ENCODE results near the gene FBLN1. TPM values are rescaled to one million over a fixed set of nuclear protein-coding genes. Genes with fewer than 3 reads are reported as not detected.
"Not testable (repeated sequence)": the region's sequence is repeated elsewhere in the genome, so short reads cannot be mapped to it uniquely, and the experiment has no call there.

Gene FBLN1
- total RNA-seq, 4 donors from 2014 or later = 48.6 to 92.1 (median 68.9) TPM

DNA sequence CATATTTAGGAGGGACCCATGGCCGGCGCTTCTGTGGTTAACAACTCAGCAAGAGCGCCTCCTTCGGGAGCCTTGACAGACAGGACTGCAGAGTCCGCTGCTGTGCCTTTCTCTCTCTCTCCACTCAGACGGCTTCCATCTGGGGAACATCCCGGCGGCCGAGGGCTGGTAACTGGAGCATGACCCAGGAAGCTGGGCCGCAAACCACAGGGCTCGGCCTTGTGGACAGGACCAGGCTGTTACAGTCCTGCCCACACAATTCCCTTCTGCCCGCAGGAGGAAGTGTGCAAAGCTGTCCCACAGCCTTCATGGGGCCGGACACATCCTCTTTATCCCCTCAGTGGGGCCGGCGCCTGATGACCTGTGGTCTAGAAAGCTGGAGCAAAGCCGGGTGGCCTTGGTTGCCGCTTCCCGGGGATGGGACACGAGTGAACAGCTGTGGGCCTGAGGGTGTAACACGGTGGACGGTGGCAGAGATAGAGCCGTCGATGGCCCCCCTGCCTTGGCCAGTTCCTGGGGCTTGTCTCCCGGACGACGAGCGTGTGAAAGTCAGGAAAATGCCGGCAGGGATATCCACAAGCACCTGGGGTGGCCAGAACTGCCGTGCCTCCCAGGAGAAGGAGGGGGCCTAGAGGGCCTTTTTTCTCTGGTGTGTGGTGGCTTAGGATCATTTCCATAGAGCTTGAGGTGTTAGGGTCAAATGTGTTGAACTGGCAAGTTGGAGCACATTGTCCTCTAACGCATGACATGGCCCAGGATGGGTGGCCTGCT, 50.1 kb downstream of the FBLN1 start:
- peaks cover 17 to 43% (median 25%) of the 10 kb centered on the region in 4 donors for H3K4me1 ChIP-seq
- intact Hi-C loops (cut with DNase I; ENCODE audit: low total_unique reads) = loop anchor here (5.0 to 10.0 kb wide), 2 partner anchors 55 to 238 kb away; no protein-coding TSS in a partner anchor
- H3K36me3 ChIP-seq = no peaks in the 10 kb centered on the region
- peak; percentile 44 for DNase-seq
- H3K9me3 ChIP-seq = no peaks in the 10 kb centered on the region
- H3K27ac ChIP-seq = peak overlapping the region; percentile 72 to 88 (median 76)
- WGBS, 2 donors (ENCODE audit: low coverage in 1 of 2) = 82% methylated on average over 30 of the region's 30 CpGs; no CpG with 5 or more reads in 1 of the 2 donors
- in situ Hi-C loops (cut with MboI; ENCODE audit: low pct_ligation_motif_present in 1 of 4, low pct_unique_long_range_greater_than_20kb in 1 of 4, low sequenced_read_pairs in 3 of 4) = loop anchor here (5.0 to 25.0 kb wide), 3 partner anchors 108 to 290 kb away; no protein-coding TSS in a partner anchor
- no peaks in the 10 kb centered on the region for H3K27me3 ChIP-seq
- no peak for TF ChIP-seq EP300 (IDR thresholded peaks at IDR 0.05; ENCODE audit: low read depth)
- peak in 1 of 3 donors; percentile 33 for TF ChIP-seq POLR2AphosphoS5 (IDR thresholded peaks at IDR 0.05)
- no peak overlapping the region for H3K4me3 ChIP-seq

DNA sequence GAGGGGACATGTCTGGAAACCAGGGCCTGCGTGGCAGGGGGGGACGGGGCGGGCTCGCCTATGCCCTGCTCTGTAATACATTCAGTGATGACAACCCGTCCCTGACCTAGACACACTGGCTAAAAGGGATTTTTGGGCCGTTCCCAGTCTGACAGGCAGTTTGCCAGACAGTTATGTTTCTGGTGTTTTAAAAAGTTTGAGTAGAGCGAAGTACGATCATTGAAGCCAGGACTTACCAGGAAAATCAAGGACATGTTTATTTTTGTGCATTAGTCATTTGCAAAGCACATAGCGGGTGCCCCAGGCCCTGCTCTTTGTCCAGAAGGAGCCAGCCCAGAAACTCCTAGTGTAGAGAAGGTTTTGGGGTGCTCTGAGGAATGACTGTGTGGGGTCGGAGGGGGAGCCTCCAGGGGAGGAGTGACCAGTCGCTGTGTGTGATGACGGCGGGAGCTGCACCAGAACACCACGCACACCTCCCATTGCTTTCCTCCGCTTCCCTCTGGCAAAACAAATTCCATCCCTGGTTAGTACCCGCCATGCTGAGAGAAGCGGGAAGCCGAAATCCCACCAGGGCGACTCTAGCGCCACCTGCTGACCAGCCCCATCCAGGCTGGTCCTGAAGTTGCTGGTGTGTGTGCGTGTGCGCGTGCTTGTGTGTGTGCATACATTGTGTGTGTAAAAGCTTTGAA, 50.8 kb downstream of the FBLN1 start:
- in situ Hi-C loops (cut with MboI; ENCODE audit: low pct_ligation_motif_present in 1 of 4, low pct_unique_long_range_greater_than_20kb in 1 of 4, low sequenced_read_pairs in 3 of 4) (loop anchor here (5.0 to 25.0 kb wide), 3 partner anchors 109 to 291 kb away; no protein-coding TSS in a partner anchor), intact Hi-C loops (cut with DNase I; ENCODE audit: low total_unique reads) (loop anchor here (1.0 to 10.0 kb wide), 3 partner anchors 56 to 239 kb away; no protein-coding TSS in a partner anchor)
- no peaks in the 10 kb centered on the region for H3K36me3 ChIP-seq
- 17 to 37% methylated on average over 2 to 22 of the region's 23 CpGs for WGBS, 2 donors (ENCODE audit: low coverage in 1 of 2)
- H3K4me1 ChIP-seq = peaks cover 15 to 41% (median 23%) of the 10 kb centered on the region in 4 donors
- DNase-seq = peak; percentile 73
- TF ChIP-seq EP300 (IDR thresholded peaks at IDR 0.05; ENCODE audit: low read depth) (peak; percentile 37), POLR2AphosphoS5 (IDR thresholded peaks at IDR 0.05) (peak; percentile 12 to 62 (median 45)), POLR2A (IDR thresholded peaks at IDR 0.05) (no peak)
- TF ChIP-seq, protein P1, sequence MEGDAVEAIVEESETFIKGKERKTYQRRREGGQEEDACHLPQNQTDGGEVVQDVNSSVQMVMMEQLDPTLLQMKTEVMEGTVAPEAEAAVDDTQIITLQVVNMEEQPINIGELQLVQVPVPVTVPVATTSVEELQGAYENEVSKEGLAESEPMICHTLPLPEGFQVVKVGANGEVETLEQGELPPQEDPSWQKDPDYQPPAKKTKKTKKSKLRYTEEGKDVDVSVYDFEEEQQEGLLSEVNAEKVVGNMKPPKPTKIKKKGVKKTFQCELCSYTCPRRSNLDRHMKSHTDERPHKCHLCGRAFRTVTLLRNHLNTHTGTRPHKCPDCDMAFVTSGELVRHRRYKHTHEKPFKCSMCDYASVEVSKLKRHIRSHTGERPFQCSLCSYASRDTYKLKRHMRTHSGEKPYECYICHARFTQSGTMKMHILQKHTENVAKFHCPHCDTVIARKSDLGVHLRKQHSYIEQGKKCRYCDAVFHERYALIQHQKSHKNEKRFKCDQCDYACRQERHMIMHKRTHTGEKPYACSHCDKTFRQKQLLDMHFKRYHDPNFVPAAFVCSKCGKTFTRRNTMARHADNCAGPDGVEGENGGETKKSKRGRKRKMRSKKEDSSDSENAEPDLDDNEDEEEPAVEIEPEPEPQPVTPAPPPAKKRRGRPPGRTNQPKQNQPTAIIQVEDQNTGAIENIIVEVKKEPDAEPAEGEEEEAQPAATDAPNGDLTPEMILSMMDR (IDR thresholded peaks at IDR 0.05) = peak; percentile 81 to 88 (median 82)
- H3K27me3 ChIP-seq = no peaks in the 10 kb centered on the region
- H3K27ac ChIP-seq = peak overlapping the region; percentile 72 to 88 (median 76)
- H3K9me3 ChIP-seq = no peaks in the 10 kb centered on the region
- no peak overlapping the region for H3K4me3 ChIP-seq

DNA sequence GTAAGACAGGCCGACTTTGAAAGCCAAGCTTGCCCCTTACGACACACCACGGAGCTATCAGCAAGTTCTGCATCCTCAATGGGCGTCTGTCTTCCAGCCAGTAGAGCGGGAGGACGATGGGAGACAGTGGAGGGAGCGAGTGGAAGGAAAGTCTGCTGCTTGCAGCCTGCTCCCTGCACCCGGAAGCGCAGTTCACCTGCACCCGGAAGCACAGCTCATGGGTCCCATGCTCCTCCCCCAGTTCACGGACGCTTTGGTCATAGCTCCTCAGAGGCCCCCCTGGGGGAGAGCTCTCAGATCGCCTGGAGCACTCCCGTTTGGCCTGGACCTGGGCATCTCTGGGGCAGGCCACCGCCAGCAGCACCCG, 51.3 kb downstream of the FBLN1 start:
- Histone ChIP-seq H3K4me1 (peaks cover 11 to 37% (median 20%) of the 10 kb centered on the region in 4 donors), H3K9me3 (no peaks in the 10 kb centered on the region), H3K27me3 (no peaks in the 10 kb centered on the region), H3K36me3 (no peaks in the 10 kb centered on the region), H3K27ac (peak overlapping the region; percentile 72 to 88 (median 76)), H3K4me3 (no peak overlapping the region)
- WGBS, 2 donors (ENCODE audit: low coverage in 1 of 2) = 65% methylated on average over 14 of the region's 16 CpGs; no CpG with 5 or more reads in 1 of the 2 donors
- intact Hi-C loops (cut with DNase I; ENCODE audit: low total_unique reads) (loop anchor here (1.0 to 10.0 kb wide), 3 partner anchors 57 to 239 kb away; no protein-coding TSS in a partner anchor), in situ Hi-C loops (cut with MboI; ENCODE audit: low pct_ligation_motif_present in 1 of 4, low pct_unique_long_range_greater_than_20kb in 1 of 4, low sequenced_read_pairs in 3 of 4) (loop anchor here (5.0 to 25.0 kb wide), 3 partner anchors 109 to 292 kb away; no protein-coding TSS in a partner anchor)
- no peak for TF ChIP-seq EP300 (IDR thresholded peaks at IDR 0.05; ENCODE audit: low read depth)
- no peak for TF ChIP-seq POLR2A (IDR thresholded peaks at IDR 0.05)
- TF ChIP-seq POLR2AphosphoS5 (IDR thresholded peaks at IDR 0.05) = no peak
- TF ChIP-seq, protein P1 (IDR thresholded peaks at IDR 0.05) = peak in 1 of 5 experiments; percentile 24
- DNase-seq = no peak

DNA sequence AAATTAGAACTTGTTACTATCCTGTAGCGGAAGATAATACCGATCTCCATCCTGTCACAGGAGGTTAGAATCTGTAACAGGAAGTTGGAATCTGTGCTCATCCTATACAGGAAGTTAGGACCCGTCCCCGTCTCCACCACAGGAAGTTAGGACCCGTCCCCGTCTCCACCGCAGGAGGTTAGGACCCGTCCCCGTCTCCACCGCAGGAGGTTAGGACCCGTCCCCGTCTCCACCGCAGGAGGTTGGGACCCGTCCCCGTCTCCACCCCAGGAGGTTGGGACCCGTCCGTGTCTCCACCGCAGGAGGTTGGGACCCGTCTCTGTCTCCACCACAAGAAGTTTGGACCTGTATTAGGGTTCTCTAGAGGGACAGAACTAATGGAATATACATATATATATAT, 52.2 kb downstream of the FBLN1 start:
- in situ Hi-C loops (cut with MboI; ENCODE audit: low pct_ligation_motif_present in 1 of 4, low pct_unique_long_range_greater_than_20kb in 1 of 4, low sequenced_read_pairs in 3 of 4) (loop anchor here (5.0 to 25.0 kb wide), 3 partner anchors 110 to 293 kb away; no protein-coding TSS in a partner anchor), intact Hi-C loops (cut with DNase I; ENCODE audit: low total_unique reads) (loop anchor here (1.0 to 10.0 kb wide), 3 partner anchors 58 to 240 kb away; no protein-coding TSS in a partner anchor)
- no peak for DNase-seq
- TF ChIP-seq, protein P1 (IDR thresholded peaks at IDR 0.05) = no peak
- TF ChIP-seq EP300 (IDR thresholded peaks at IDR 0.05; ENCODE audit: low read depth) (no peak), POLR2AphosphoS5 (IDR thresholded peaks at IDR 0.05) (no peak), POLR2A (IDR thresholded peaks at IDR 0.05) (no peak)
- 87 to 92% methylated on average over 7 to 19 of the region's 19 CpGs for WGBS, 2 donors (ENCODE audit: low coverage in 1 of 2)
- Histone ChIP-seq H3K36me3 (no peaks in the 10 kb centered on the region), H3K27me3 (no peaks in the 10 kb centered on the region), H3K4me3 (no peak overlapping the region), H3K9me3 (peaks cover 0 to 4% of the 10 kb centered on the region in 2 donors), H3K27ac (peak overlapping the region in 2 of 4 donors; percentile 73 to 88), H3K4me1 (peaks cover 11 to 37% (median 20%) of the 10 kb centered on the region in 4 donors)

DNA sequence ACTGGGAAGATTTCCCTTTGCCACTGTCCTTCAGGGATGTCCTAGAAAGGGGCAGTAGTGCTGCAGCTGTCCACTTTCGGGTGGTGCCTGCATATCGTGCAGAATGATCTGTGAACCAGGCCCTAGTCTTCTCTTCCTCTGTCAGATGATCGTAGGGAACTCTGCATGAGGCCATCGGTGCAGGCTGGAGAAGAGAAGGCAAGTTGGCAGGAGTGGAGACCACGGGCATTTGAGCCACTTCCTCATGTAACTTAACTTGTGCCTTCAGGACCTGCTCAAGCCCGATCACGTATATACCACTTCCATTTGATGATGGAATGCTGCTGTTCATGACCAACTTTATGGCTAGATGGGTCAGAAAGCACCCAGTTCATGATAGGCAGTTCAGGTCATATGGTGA, 55.2 kb downstream of the FBLN1 start:
- peaks cover 6 to 12% (median 11%) of the 10 kb centered on the region in 4 donors for H3K4me1 ChIP-seq
- H3K36me3 ChIP-seq, H3K27me3 ChIP-seq, H3K9me3 ChIP-seq, H3K27ac ChIP-seq, DNase-seq, H3K4me3 ChIP-seq: not testable (repeated sequence)
- intact Hi-C loops (cut with DNase I; ENCODE audit: low total_unique reads) (loop anchor here (10.0 kb wide), 1 partner anchor 243 kb away; no protein-coding TSS in a partner anchor), in situ Hi-C loops (cut with MboI; ENCODE audit: low pct_ligation_motif_present in 1 of 4, low pct_unique_long_range_greater_than_20kb in 1 of 4, low sequenced_read_pairs in 3 of 4) (loop anchor here (10.0 to 25.0 kb wide), 2 partner anchors 113 to 296 kb away; no protein-coding TSS in a partner anchor)
- 83% methylated on average over 7 of the region's 7 CpGs; no CpG with 5 or more reads in 1 of the 2 donors for WGBS, 2 donors (ENCODE audit: low coverage in 1 of 2)

DNA sequence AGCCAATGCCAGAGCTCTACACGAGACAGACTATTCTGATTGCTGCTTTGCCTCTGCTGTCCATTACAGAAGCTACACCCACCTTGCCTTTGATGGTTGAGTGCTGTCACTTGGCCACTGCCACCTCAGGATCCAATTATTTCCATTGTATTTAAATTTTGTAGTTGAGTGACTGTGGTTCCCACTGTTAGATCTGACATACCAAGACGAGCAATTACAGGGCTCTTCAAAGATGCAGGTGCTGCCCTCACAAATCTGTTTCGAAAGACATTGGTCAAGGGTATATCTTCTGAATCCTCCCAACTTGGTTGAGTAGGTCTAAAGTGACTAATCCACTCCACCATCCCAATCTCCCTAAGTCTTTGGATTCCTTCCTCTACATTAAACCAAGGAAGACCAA, 57.4 kb downstream of the FBLN1 start:
- DNase-seq; H3K27me3 ChIP-seq; H3K4me1 ChIP-seq; H3K27ac ChIP-seq; intact Hi-C loops (cut with DNase I; ENCODE audit: low total_unique reads); H3K9me3 ChIP-seq; H3K4me3 ChIP-seq; H3K36me3 ChIP-seq: not testable (repeated sequence)
- in situ Hi-C loops (cut with MboI; ENCODE audit: low pct_ligation_motif_present in 1 of 4, low pct_unique_long_range_greater_than_20kb in 1 of 4, low sequenced_read_pairs in 3 of 4) = loop anchor here in 1 of 4 donors (25.0 kb wide), 1 partner anchor 298 kb away; no protein-coding TSS in a partner anchor
- WGBS, 2 donors (ENCODE audit: low coverage in 1 of 2) = 88 to 100% methylated on average over 1 to 3 of the region's 3 CpGs

Data from transverse colon (tissue), 4 donors.